ENCODE measurements around the gene NBPF1. TPM values are rescaled to one million over a fixed set of nuclear protein-coding genes. Genes with fewer than 3 reads are reported as not detected.
"Not testable (repeated sequence)": the region's sequence is repeated elsewhere in the genome, so short reads cannot be mapped to it uniquely, and the experiment has no call there.

Gene NBPF1
- polyA plus RNA-seq, 1 experiment = 36.6 TPM

DNA sequence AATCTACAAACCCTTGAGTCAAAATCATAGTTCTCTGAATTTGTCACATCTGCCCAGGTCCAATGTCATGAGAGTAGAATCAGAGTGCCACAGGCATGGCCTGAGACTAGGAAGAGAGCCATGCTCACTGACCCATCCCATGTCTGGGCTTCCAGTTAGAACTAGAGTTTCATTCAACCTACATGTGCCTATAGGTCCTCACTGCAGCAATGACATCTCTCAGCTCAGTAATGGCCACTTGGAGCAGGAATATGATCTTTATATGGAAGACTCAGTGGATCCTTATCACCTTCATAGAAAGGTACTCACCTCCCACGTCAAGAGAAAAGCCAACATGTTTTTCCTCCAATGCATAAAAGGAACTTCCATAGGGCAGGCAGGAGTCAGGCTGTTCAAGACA is 48.0 kb downstream of the NBPF1 start:
- H3K27ac ChIP-seq (ENCODE audit: low read depth, low read length); POLR2A ChIA-PET; H3K4me3 ChIP-seq (ENCODE audit: low read depth, low read length); H3K27me3 ChIP-seq (ENCODE audit: control insufficient read depth, insufficient read depth, low read length); H3K9me3 ChIP-seq (ENCODE audit: control insufficient read depth, insufficient read depth, low read length); DNase-seq (ENCODE audit: low read depth, low spot score); CTCF ChIA-PET: not testable (repeated sequence)

DNA sequence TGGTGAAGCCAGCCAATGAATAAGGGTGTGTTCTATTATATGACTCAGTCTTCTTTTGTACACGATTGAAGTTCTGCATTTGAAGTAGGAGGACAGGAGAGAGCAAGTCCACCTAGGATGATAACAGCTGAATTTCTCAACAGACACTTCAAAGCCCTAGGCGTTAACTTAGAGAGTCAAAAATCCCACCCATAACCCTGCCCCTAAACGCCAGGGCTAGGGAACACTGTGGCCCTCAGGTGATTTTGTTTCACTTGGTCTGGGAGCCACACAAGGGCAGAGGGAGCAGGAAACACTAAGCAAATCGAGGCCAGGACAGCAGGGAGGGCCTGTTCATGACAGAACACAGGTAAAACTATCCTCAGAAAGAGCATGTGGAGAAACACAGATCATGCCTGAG is 52.3 kb downstream of the NBPF1 start:
- CTCF ChIA-PET; H3K9me3 ChIP-seq (ENCODE audit: control insufficient read depth, insufficient read depth, low read length); H3K4me3 ChIP-seq (ENCODE audit: low read depth, low read length); H3K27me3 ChIP-seq (ENCODE audit: control insufficient read depth, insufficient read depth, low read length); H3K27ac ChIP-seq (ENCODE audit: low read depth, low read length); DNase-seq (ENCODE audit: low read depth, low spot score); POLR2A ChIA-PET: not testable (repeated sequence)

DNA sequence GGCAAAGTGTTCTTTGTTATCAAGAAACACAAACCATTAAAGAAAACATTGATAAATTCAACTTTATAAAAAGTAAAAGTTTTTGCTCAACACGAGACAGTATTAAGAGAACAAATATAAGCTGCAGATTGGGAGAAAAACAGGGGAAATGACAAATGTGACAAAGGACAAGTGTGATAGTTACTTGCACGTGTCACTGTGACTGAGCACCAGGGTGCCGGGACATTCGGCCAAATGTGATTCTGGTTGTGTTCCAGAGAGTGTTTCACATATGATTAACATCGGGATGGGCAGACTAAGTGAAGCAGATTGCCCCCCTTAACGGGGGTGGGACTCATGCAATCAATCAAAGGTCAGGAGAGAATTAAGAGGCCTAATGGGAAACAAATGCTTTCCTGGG is 52.9 kb downstream of the NBPF1 start:
- DNase-seq (ENCODE audit: low read depth, low spot score); H3K27ac ChIP-seq (ENCODE audit: low read depth, low read length); H3K9me3 ChIP-seq (ENCODE audit: control insufficient read depth, insufficient read depth, low read length); H3K4me3 ChIP-seq (ENCODE audit: low read depth, low read length); CTCF ChIA-PET; H3K27me3 ChIP-seq (ENCODE audit: control insufficient read depth, insufficient read depth, low read length); POLR2A ChIA-PET: not testable (repeated sequence)

DNA sequence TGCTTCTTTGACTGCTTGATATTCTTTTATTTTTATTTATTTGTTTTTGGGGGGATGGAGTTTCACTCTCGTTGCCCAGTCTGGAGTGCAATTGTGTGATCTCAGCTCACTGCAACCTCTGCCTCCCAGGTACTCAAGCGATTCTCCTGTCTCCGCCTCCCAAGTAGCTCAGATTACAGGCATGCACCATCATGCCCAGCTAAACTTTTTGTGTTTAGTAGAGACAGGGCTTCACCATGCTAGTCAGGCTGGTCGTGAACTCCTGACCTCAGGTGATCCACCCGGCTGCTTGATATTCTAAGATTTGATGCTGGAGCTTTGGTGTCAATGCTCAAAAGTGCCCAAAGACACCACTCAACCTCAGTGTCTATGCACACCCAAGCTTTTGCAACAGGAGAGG is 53.7 kb downstream of the NBPF1 start:
- H3K27ac ChIP-seq (ENCODE audit: low read depth, low read length); DNase-seq (ENCODE audit: low read depth, low spot score); H3K27me3 ChIP-seq (ENCODE audit: control insufficient read depth, insufficient read depth, low read length); POLR2A ChIA-PET; H3K9me3 ChIP-seq (ENCODE audit: control insufficient read depth, insufficient read depth, low read length); H3K4me3 ChIP-seq (ENCODE audit: low read depth, low read length): not testable (repeated sequence)
- CTCF ChIA-PET = interaction anchor here (1.2 kb wide), 1 partner anchor 61 kb away, joined by 3 read pairs; no protein-coding TSS in a partner anchor

DNA sequence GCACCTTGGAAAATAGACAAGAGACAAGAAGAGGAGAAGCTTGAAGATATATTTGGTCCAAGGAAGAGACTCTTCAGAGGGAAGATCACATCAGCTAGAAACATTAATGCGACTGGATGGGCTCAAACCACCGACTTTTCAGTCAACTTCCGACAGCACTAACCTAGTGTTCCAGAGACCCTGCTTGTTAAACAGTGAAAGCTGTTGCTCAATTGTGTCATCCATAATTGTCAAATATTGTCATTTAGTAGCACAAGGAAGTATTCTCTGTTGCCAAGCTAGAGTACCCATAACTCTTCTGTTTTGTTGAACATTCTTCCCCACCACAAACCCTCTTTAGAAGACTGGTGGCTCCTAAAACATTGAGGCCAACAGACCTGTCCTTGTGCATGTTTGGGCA is 56.3 kb downstream of the NBPF1 start:
- H3K9me3 ChIP-seq (ENCODE audit: control insufficient read depth, insufficient read depth, low read length); H3K27me3 ChIP-seq (ENCODE audit: control insufficient read depth, insufficient read depth, low read length); POLR2A ChIA-PET; DNase-seq (ENCODE audit: low read depth, low spot score); CTCF ChIA-PET; H3K27ac ChIP-seq (ENCODE audit: low read depth, low read length); H3K4me3 ChIP-seq (ENCODE audit: low read depth, low read length): not testable (repeated sequence)

DNA sequence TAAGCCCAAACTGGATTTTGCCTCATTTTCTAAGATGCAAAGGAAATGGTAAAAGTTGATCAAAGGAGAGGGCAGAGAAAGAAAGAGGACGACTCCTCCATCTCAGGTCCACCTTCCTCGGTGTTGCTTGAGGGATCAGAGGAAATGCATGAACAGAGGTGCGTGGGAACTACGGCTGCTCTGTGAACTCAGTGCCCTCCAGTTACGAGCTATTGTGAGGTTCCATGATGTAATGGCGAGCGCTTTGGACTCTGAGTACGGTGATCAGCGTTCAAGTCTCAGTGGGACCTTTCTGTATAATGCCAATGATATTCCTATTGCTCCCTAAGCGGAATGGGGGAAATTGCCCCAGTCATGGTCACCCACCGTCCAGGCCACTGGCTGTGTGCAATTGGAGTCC is 60.1 kb downstream of the NBPF1 start:
- H3K27ac ChIP-seq (ENCODE audit: low read depth, low read length); POLR2A ChIA-PET; DNase-seq (ENCODE audit: low read depth, low spot score); CTCF ChIA-PET; H3K9me3 ChIP-seq (ENCODE audit: control insufficient read depth, insufficient read depth, low read length); H3K27me3 ChIP-seq (ENCODE audit: control insufficient read depth, insufficient read depth, low read length); H3K4me3 ChIP-seq (ENCODE audit: low read depth, low read length): not testable (repeated sequence)

DNA sequence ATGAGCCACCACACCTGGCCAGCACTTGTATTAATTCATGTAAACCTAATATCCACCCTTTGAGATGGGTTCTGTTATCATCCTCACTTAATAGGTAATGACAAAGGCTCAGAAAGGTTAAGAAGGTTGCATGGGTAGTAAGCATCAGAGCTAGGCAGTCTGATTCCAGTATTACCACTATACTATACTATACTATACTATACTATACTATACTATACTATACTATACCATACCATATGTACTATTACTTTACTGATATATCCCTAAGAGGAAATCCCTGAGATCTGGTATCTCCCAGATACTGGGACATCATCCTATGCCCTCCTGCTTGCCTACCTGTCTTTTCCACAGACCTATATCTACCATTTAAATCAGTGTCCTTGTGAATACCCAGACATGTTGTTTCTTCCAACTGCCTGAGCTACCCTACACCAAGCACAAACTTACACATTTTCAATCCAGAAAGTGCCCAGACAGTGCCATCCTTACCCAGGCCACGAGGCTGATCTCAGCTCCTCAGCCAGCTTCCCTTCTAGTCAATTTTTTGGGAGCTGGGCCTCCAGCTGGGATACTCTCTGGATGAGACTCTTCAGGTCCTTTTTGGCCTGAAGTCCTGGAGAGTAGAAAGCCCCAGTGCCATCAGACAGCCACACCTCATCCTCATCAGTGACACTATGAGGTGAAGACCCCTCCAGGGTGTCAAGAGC is 63.0 kb downstream of the NBPF1 start:
- H3K27me3 ChIP-seq (ENCODE audit: control insufficient read depth, insufficient read depth, low read length); CTCF ChIA-PET; POLR2A ChIA-PET; H3K4me3 ChIP-seq (ENCODE audit: low read depth, low read length); DNase-seq (ENCODE audit: low read depth, low spot score); H3K9me3 ChIP-seq (ENCODE audit: control insufficient read depth, insufficient read depth, low read length); H3K27ac ChIP-seq (ENCODE audit: low read depth, low read length): not testable (repeated sequence)

DNA sequence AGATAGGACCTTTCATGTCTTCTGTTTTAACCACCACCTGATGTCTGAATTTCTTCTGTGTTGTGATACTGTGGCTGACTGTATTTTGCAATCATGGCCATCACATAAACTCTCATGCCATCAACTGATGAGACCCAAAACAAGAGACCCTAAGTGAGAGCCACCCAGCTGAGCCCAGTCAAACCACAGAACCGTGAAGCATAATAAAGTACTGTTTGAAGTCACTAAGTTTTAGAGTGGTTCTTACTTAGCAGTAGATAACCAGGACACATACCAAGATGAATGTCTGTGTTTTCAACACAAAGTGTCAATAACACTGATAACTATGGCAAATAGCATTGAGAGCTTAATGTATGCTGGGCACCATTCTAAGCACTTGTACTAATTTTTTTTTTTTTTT is 63.8 kb downstream of the NBPF1 start:
- H3K9me3 ChIP-seq (ENCODE audit: control insufficient read depth, insufficient read depth, low read length); CTCF ChIA-PET; H3K4me3 ChIP-seq (ENCODE audit: low read depth, low read length); H3K27ac ChIP-seq (ENCODE audit: low read depth, low read length); POLR2A ChIA-PET; DNase-seq (ENCODE audit: low read depth, low spot score); H3K27me3 ChIP-seq (ENCODE audit: control insufficient read depth, insufficient read depth, low read length): not testable (repeated sequence)

DNA sequence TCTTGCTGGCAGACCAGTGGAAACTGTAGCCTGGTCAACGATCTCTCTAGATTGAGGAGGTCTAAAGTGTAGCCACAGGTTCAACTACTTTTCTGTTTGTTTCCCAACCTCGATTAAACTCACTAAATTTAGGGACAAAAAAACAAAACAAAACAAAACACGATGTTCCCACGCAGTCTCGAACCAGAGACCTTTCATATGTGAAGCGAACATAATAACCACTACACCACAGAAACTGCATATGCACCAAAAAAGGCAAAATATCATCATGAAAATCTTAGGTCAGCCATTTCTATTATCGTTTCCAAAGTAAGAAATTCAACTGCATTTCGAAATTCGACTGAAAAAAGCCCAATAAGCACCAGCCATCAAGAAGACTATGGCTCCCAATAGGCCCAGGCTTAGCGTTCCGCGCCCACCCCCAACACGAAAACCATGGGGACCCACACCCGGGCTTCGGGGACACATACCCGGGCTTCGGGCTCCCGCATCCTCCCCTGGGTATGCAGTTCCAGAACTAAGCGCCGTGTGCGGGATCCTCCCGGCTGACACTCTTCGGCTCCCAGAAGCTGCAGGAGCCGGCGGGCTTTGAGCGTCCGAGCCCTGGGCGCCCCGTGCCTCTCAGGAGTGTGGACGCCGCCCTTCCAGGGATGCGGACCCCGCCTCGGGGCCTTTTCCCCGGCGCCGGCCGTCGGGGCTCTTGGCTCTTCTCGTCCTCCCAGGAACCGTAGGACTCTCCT is 65.7 kb downstream of the NBPF1 start:
- H3K4me3 ChIP-seq (ENCODE audit: low read depth, low read length); H3K27me3 ChIP-seq (ENCODE audit: control insufficient read depth, insufficient read depth, low read length); POLR2A ChIA-PET; CTCF ChIA-PET; H3K9me3 ChIP-seq (ENCODE audit: control insufficient read depth, insufficient read depth, low read length); DNase-seq (ENCODE audit: low read depth, low spot score); H3K27ac ChIP-seq (ENCODE audit: low read depth, low read length): not testable (repeated sequence)

DNA sequence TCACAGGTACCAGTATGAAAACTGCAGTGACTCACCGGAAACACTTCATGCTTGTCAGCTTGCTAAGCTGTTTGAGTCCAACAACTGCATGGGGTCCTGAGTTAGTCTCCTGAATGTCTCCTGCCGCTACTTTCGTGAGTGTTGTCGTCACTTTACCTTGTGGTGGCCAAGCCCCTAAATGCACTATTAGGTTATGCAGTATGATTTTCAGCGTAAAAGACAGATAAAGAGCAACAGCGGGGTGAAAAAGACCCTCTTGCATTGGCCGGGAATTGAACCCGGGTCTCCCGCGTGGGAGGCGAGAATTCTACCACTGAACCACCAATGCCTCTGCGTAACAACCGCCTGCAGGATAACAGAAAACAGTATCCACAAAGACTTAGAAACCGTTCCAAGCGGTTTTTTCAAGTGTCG is 67.7 kb downstream of the NBPF1 start:
- H3K27me3 ChIP-seq (ENCODE audit: control insufficient read depth, insufficient read depth, low read length); DNase-seq (ENCODE audit: low read depth, low spot score); CTCF ChIA-PET; H3K27ac ChIP-seq (ENCODE audit: low read depth, low read length); POLR2A ChIA-PET; H3K4me3 ChIP-seq (ENCODE audit: low read depth, low read length); H3K9me3 ChIP-seq (ENCODE audit: control insufficient read depth, insufficient read depth, low read length): not testable (repeated sequence)

DNA sequence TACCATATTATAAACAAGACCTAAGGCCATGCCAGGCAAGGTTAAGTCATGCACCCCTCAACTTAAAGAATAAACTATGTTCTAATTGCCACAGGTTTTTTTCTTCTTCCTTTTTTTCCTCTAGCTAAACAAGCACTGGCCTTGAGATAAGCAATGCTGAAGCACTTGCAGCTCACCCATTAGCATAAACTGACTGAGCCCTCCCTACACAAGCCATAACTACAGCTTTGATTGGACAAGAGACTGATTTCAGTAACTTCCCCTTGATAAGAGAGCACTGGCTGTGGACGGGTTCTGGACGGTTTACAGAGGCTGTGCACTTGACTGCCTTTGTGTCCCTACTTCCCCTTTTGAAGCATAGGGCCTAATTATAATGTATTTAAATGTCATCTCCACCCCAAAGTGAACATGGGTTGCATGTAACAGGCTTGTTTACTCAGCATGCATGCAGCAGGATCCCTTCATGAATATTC is 72.9 kb downstream of the NBPF1 start:
- CTCF ChIA-PET; H3K27ac ChIP-seq (ENCODE audit: low read depth, low read length); H3K4me3 ChIP-seq (ENCODE audit: low read depth, low read length); H3K9me3 ChIP-seq (ENCODE audit: control insufficient read depth, insufficient read depth, low read length); DNase-seq (ENCODE audit: low read depth, low spot score); POLR2A ChIA-PET: not testable (repeated sequence)
- H3K27me3 ChIP-seq (ENCODE audit: control insufficient read depth, insufficient read depth, low read length) = peaks cover 10% of the 10 kb centered on the region

DNA sequence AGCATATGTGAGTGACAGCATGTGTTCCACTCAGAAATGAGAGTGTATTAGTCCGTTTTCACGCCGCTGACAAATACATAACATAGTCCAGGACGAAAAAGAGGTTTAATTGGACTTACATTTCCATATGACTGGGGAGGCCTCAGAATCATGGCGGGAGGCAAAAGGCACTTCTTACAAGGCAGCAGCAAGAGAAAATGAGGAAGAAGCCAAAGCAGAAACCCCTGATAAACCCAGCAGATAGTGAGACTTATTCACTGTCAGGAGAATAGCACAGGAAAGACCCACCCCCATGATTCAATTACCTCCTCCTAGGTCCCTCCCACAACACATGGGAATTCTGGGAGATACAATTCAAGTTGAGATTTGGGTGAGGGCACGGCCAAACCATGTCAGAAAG is 75.8 kb downstream of the NBPF1 start:
- H3K9me3 ChIP-seq (ENCODE audit: control insufficient read depth, insufficient read depth, low read length); H3K4me3 ChIP-seq (ENCODE audit: low read depth, low read length); POLR2A ChIA-PET; H3K27ac ChIP-seq (ENCODE audit: low read depth, low read length); DNase-seq (ENCODE audit: low read depth, low spot score); CTCF ChIA-PET: not testable (repeated sequence)
- H3K27me3 ChIP-seq (ENCODE audit: control insufficient read depth, insufficient read depth, low read length) = peaks cover 11% of the 10 kb centered on the region
